OCI-LY7 (cell line): ENCODE results near the gene DTX4. TPM values are rescaled to one million over a fixed set of nuclear protein-coding genes. Genes with fewer than 3 reads are reported as not detected.

Experiments used
- BruUV-seq: library from RNA; stranded (reverse); fragments of 400-500 nt; replicated peaks from 2 replicates; lab custom pipeline; 2021; lab: Mats Ljungman, UMichigan
- CTCF ChIA-PET: fragments of 300-600 bp; sonication (Branson Sonifier 250); formaldehyde crosslinking; loops from one replicate; lab custom pipeline; 2022; ENCODE audit warnings: antibody characterized with exemption; ENCODE audit not compliant: unreplicated experiment; lab: Charles Lee
- POLR2A ChIA-PET: fragments of 300-600 bp; sonication (Branson Sonifier 250); formaldehyde crosslinking; loops from one replicate; lab custom pipeline; 2022; ENCODE audit warnings: antibody characterized with exemption; lab: Charles Lee
- DNase-seq: peaks from one replicate; pipeline ENCODE4 v3.0.0-alpha.2; 2015; ENCODE audit warnings: low spot score
- H2AFZ ChIP-seq: fragments of 200-600 bp; sonication (generic), shearing (Covaris generic); 2 replicates; pipeline ENCODE4 v1.6.1; 2014; ENCODE audit warnings: mild to moderate bottlenecking, antibody characterized with exemption, low read length, moderate library complexity
- H3K27ac ChIP-seq: fragments of 200-600 bp; sonication (generic); 2 replicates; pipeline ENCODE4 v1.5.1; 2014; ENCODE audit warnings: mixed run types, low read depth, mild to moderate bottlenecking, moderate library complexity, low read length, inconsistent platforms; ENCODE audit not compliant: poor library complexity, severe bottlenecking
- H3K36me3 ChIP-seq: fragments of 200-600 bp; sonication (generic); 2 replicates; pipeline ENCODE4 v1.6.1; 2014; ENCODE audit warnings: mild to moderate bottlenecking, antibody characterized with exemption, low read length, moderate library complexity, mixed read lengths; ENCODE audit not compliant: insufficient read depth
- H3K4me1 ChIP-seq: fragments of 200-600 bp; sonication (generic); 2 replicates; pipeline ENCODE4 v1.5.1; 2014; ENCODE audit warnings: mild to moderate bottlenecking, low read length; ENCODE audit not compliant: insufficient read depth, poor library complexity, severe bottlenecking
- H3K4me2 ChIP-seq: fragments of 200-600 bp; sonication (generic); 2 replicates; pipeline ENCODE4 v1.6.1; 2014; ENCODE audit warnings: mild to moderate bottlenecking, low read length
- H3K4me3 ChIP-seq: fragments of 200-600 bp; sonication (generic); 2 replicates; pipeline ENCODE4 v1.5.1; 2014; ENCODE audit warnings: mild to moderate bottlenecking, low read depth, low read length; ENCODE audit not compliant: poor library complexity, severe bottlenecking
- H3K79me2 ChIP-seq: fragments of 200-600 bp; sonication (generic); 2 replicates; pipeline ENCODE4 v1.6.1; 2016; ENCODE audit warnings: low read depth, mild to moderate bottlenecking, low read length, moderate library complexity, mixed read lengths; ENCODE audit not compliant: insufficient read depth
- H3K9me2 ChIP-seq: fragments of 200-600 bp; sonication (generic); 2 replicates; pipeline ENCODE4 v1.6.1; 2016; ENCODE audit warnings: mild to moderate bottlenecking, low read length, mixed read lengths; ENCODE audit not compliant: insufficient read depth
- H3K9me3 ChIP-seq: fragments of 200-600 bp; sonication (generic); 2 replicates; pipeline ENCODE4 v1.6.1; 2014; ENCODE audit warnings: mild to moderate bottlenecking, mixed run types, low read length, mixed read lengths
- H4K20me1 ChIP-seq: fragments of 200-600 bp; sonication (generic); 2 replicates; pipeline ENCODE4 v1.6.1; 2014; ENCODE audit warnings: mild to moderate bottlenecking, antibody characterized with exemption, low read length, moderate library complexity, mixed read lengths; ENCODE audit not compliant: insufficient read depth
- CTCF ChIP-seq: fragments of 200-600 bp; sonication (generic); conservative IDR thresholded peaks from 2 replicates; pipeline ENCODE4 v1.5.1; 2014; ENCODE audit warnings: mild to moderate bottlenecking, antibody characterized with exemption, low read length, moderate library complexity, mixed read lengths
- EZH2phosphoT487 ChIP-seq: fragments of 200-600 bp; sonication (generic); IDR thresholded peaks from 2 replicates; pipeline ENCODE4 v1.6.1; 2018; ENCODE audit warnings: low read depth, borderline replicate concordance, mild to moderate bottlenecking, mixed run types, antibody characterized with exemption, low read length, moderate library complexity, mixed read lengths
- intact Hi-C: fragments of 100-400 bp; cut with micrococcal nuclease; formaldehyde crosslinking; loops from one replicate; pipeline ENCODE4 v1.10.0; 2022; ENCODE audit not compliant: unreplicated experiment
- total RNA-seq, 2 experiments: library from RNA; depleted of rRNA in 1 of 2; stranded (reverse); fragments of >200 nt in 1 of 2; shearing (Covaris generic) in 1 of 2; gene quantifications; 2 replicates each; pipeline ENCODE4 v1.2.3, GENCODE V29; 2014 to 2022

The DTX4 gene
- total RNA-seq, 2 experiments from 2014 or later: 1.4 to 9.9 TPM

GRCh38 chr11:59208956-59209355 is 37.0 kb downstream of the DTX4 start:
- no peak for DNase-seq
- H3K4me3 ChIP-seq: no peak overlapping the region
- H3K27ac ChIP-seq: no peak overlapping the region

GRCh38 chr11:59212222-59212621 is 40.3 kb downstream of the DTX4 start:
- ChIA-PET CTCF (interaction anchor here (0.9 to 1.0 kb wide), 2 partner anchors 9 to 10 kb away, joined by 3 read pairs; no protein-coding TSS in a partner anchor), POLR2A (interaction anchor here (0.6 to 3.6 kb wide), 3 partner anchors 11 to 61 kb away, joined by 3 to 11 read pairs (median 8); no protein-coding TSS in a partner anchor)
- Histone ChIP-seq H3K27ac (no peak overlapping the region), H4K20me1 (no peaks in the 10 kb centered on the region), H2AFZ (no peak overlapping the region), H3K4me2 (peak overlapping the region; percentile 70), H3K79me2 (no peaks in the 10 kb centered on the region), H3K9me2 (no peaks in the 10 kb centered on the region), H3K4me3 (peak overlapping the region; percentile 45), H3K36me3 (no peaks in the 10 kb centered on the region), H3K4me1 (peaks cover 43% of the 10 kb centered on the region), H3K9me3 (no peaks in the 10 kb centered on the region)
- DNase-seq: no peak
- intact Hi-C loops: no loop called here
- TSS peak; percentile 68 for BruUV-seq
- TF ChIP-seq CTCF: no peak
- no peak for TF ChIP-seq EZH2phosphoT487

More at GRCh38 chr11:59208956-59209355, 37.0 kb downstream of the DTX4 start:
- H3K9me2 ChIP-seq: no peaks in the 10 kb centered on the region
- ChIA-PET CTCF (no interaction called here), POLR2A (no interaction called here)
- H3K9me3 ChIP-seq: no peaks in the 10 kb centered on the region
- H3K4me2 ChIP-seq: no peak overlapping the region
- BruUV-seq: no TSS peak
- H3K4me1 ChIP-seq: peaks cover 26% of the 10 kb centered on the region
- H3K36me3 ChIP-seq: no peaks in the 10 kb centered on the region
- TF ChIP-seq CTCF (no peak), EZH2phosphoT487 (no peak)
- H2AFZ ChIP-seq: no peak overlapping the region
- intact Hi-C loops: loop anchor here (1.0 kb wide), 3 partner anchors 38 to 221 kb away; no protein-coding TSS in a partner anchor
- H4K20me1 ChIP-seq: no peaks in the 10 kb centered on the region
- H3K79me2 ChIP-seq: no peaks in the 10 kb centered on the region

GRCh38 chr11:59212744-59213631 is 41.1 kb downstream of the DTX4 start, which contains the start of gene MPEG1:
Gene MPEG1, minus strand, starts transcription at chr11:59212927. Its CDS starts 62 bp downstream, at chr11:59212865.
- ChIA-PET CTCF (interaction anchor here (0.9 to 1.0 kb wide), 2 partner anchors 10 to 11 kb away, joined by 3 read pairs; no protein-coding TSS in a partner anchor), POLR2A (interaction anchor here (0.6 to 3.6 kb wide), 5 partner anchors 10 to 60 kb away, joined by 3 to 11 read pairs (median 3); no protein-coding TSS in a partner anchor)
- intact Hi-C loops: no loop called here
- Histone ChIP-seq H3K4me3 (peak within 1 kb of the TSS; percentile 45), H3K27ac (no peak within 1 kb of the TSS), H2AFZ (no peak within 1 kb of the TSS; the same call in 1 of the 2 replicates), H3K9me2 (no peaks in the 10 kb centered on the region), H4K20me1 (no peaks in the 10 kb centered on the region), H3K79me2 (no peaks in the 10 kb centered on the region), H3K9me3 (no peaks in the 10 kb centered on the region), H3K36me3 (no peaks in the 10 kb centered on the region), H3K4me2 (peak within 1 kb of the TSS; percentile 70), H3K4me1 (peaks cover 44% of the 10 kb centered on the region)
- no peak for TF ChIP-seq EZH2phosphoT487
- no peak for TF ChIP-seq CTCF
- BruUV-seq: no TSS peak
- DNase-seq: peak; percentile 70
